ENCODE measurements around the gene PGLYRP1. TPM values are rescaled to one million over a fixed set of nuclear protein-coding genes. Genes with fewer than 3 reads are reported as not detected.

Gene PGLYRP1
- total RNA-seq, 5 donors from 2014 or later (not counting 1 experiment from before 2014, with no cell fraction given) = not detected

DNA sequence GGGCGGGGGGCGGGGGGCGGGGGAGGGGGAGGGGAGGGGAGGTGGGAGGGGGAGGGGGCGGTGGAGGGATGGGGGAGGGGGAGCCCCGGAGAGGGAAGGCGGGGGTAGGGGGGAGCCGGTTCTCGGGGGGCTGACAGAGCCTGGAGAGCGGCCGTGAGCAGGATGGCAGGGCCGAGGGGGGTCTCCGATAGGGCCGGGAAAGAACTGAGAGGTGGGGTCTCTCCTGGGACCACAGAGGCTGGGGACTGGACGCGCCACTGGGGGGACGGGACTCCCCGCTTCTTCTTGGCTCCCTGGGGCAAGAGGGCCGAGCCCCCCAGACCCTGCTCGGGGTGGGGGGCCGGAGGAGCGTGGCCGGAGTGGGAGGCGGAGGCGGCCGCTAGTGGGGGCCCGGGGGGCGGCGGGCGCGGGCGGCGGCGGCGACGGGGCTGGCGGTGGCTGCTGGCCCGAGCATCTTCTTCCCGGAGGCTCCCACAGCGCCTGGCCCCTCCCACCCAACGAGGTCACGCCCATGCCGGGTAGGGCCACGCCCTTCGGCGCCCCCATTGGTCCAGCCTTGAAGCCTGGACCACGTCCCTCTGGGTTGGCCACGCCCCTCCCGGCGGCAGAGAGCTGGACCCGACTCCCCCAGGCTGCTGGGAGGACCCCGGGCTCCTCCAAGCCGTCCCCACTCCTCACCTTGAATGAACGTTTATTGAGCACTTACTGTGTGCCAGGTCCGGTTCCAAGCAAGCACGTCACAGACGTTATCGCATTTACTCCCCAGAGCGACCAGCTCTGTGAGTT lies 49.1 kb downstream of the PGLYRP1 start, which contains the start of gene NOVA2:
Gene NOVA2 (minus strand): TSS at position 313 of the 786 bp plus-strand sequence. CDS start 514 bp downstream, outside the sequence.
- H3K36me3 Mint-ChIP-seq = no peaks in the 10 kb centered on the region
- peaks cover 66 to 79% of the 10 kb centered on the region in 2 donors for H3K27me3 Mint-ChIP-seq
- H3K27ac Mint-ChIP-seq = peak within 1 kb of the TSS in 1 of 2 donors; percentile 36
- ChIA-PET POLR2A (no interaction called here), CTCF (no interaction called here)
- Histone ChIP-seq H3K4me3 (ENCODE audit: control insufficient read depth in 1 of 2, extremely low read depth in 1 of 2, low read length in 1 of 2) (no peak within 1 kb of the TSS), H3K9me3 (no peaks in the 10 kb centered on the region), H3K36me3 (ENCODE audit: control insufficient read depth in 2 of 2, extremely low read depth in 1 of 2, insufficient read depth in 1 of 2, low read length in 1 of 2) (no peaks in the 10 kb centered on the region), H3K27ac (ENCODE audit: low read length) (no peak within 1 kb of the TSS), H3K4me1 (ENCODE audit: control insufficient read depth in 1 of 2, extremely low read depth in 1 of 2, insufficient read depth in 2 of 2, low read length in 2 of 2) (peaks cover 2 to 28% of the 10 kb centered on the region in 2 experiments), H3K27me3 (replicated peaks in 1 of 2; ENCODE audit: control insufficient read depth in 2 of 2, extremely low read depth in 1 of 2, insufficient read depth in 2 of 2, low read length in 1 of 2) (peaks cover 23 to 82% of the 10 kb centered on the region in 2 experiments)
- WGBS (ENCODE audit: insufficient coverage) = 13% methylated on average over 44 of the region's 58 CpGs
- H3K4me3 Mint-ChIP-seq = peak within 1 kb of the TSS; percentile 43 to 63 (median 44)
- no peak for ATAC-seq (replicated peaks in 1 of 4)
- no peaks in the 10 kb centered on the region for H3K9me3 Mint-ChIP-seq
- H3K4me1 Mint-ChIP-seq = peaks cover 20 to 21% (median 21%) of the 10 kb centered on the region in 3 donors
- peak in 2 of 35 experiments; percentile 25 to 30 for DNase-seq

DNA sequence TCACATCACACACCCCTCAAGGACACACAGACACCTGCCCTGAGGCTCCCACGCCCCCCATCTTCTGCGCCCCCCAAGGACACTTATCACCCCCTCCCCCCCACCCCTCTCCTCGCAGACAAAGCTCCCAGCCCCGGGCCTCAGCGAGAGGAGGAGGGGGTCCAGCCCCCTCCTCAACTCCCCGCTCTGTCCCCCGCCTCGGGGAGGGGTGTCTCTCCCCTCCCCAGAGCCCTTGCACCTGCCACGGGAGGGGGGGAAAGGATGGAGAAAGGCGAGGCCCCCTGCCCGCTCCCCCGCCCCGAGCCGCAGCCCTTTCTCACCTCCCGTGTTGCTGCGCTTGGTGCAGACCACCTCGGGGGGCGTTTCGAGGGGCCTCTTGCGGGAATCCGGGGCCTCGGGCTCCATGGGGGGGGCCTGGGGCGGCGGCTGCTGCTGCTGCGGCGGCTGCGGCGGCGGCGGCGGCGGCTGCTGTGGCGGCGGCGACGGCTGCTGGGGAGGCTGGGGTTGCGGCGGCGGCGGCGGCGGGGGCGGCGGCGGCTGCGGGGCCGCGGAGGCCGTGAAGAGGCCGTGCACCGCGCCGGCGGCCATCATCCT lies 49.8 kb downstream of the PGLYRP1 start:
- under 1% methylated on average over 13 of the region's 54 CpGs for WGBS (ENCODE audit: insufficient coverage)
- Histone ChIP-seq H3K9me3 (no peaks in the 10 kb centered on the region), H3K36me3 (ENCODE audit: control insufficient read depth in 2 of 2, extremely low read depth in 1 of 2, insufficient read depth in 1 of 2, low read length in 1 of 2) (no peaks in the 10 kb centered on the region), H3K27me3 (replicated peaks in 1 of 2; ENCODE audit: control insufficient read depth in 2 of 2, extremely low read depth in 1 of 2, insufficient read depth in 2 of 2, low read length in 1 of 2) (peaks cover 23 to 81% of the 10 kb centered on the region in 2 experiments), H3K4me1 (ENCODE audit: control insufficient read depth in 1 of 2, extremely low read depth in 1 of 2, insufficient read depth in 2 of 2, low read length in 2 of 2) (peaks cover 2 to 28% of the 10 kb centered on the region in 2 experiments), H3K27ac (ENCODE audit: low read length) (no peak overlapping the region), H3K4me3 (ENCODE audit: control insufficient read depth in 1 of 2, extremely low read depth in 1 of 2, low read length in 1 of 2) (no peak overlapping the region)
- ChIA-PET CTCF (interaction anchor here in 1 of 2 donors (0.6 kb wide), 1 partner anchor 56 kb away, joined by 3 read pairs; no protein-coding TSS in a partner anchor), POLR2A (no interaction called here)
- Mint-ChIP-seq H3K36me3 (no peaks in the 10 kb centered on the region), H3K27me3 (peaks cover 68 to 84% of the 10 kb centered on the region in 2 donors), H3K9me3 (no peaks in the 10 kb centered on the region), H3K4me3 (peak overlapping the region in 2 of 3 donors; percentile 44 to 63), H3K4me1 (peaks cover 20 to 21% (median 21%) of the 10 kb centered on the region in 3 donors), H3K27ac (no peak overlapping the region)
- DNase-seq = peak in 3 of 35 experiments; percentile 5 to 25 (median 5)
- ATAC-seq (replicated peaks in 1 of 4) = peak in 1 of 4 experiments; percentile 44

DNA sequence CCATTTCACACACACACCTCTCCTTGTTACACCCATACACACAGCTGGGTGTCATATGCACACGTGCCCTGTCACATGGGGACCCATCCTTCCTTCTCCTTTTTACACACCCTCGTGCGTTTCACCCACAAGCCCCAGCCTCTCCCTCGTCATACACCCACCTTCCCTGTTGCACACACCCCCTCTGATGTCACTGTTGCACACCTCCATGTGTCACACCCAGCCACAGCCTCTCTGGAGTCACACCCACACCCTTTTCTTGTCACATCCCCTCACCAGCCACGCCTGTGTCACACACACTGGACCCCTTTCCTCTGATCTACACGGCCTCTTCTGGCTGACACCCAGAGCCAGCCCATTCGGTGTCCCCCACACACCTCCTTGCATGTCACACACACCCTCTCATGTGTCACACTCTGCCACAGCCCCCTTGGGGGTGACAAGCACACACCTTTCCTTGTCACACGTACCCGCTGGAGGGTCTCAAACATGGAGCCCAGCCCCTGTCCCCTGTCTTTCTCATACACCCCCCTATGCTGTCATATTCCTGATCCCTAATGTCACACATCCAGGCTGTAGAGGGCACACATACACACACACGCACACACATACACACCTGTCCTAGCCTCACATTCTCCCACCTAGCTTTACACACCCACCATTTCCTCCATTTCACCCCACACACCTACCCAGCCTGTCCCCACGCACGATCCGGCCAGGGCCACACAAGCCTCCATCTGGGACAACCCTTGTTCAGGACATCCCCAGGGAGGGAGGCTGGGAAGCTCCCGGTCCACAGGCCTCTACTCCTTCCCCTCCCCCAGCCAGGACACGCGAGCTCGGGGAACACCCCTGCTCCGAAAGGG lies 50.5 kb downstream of the PGLYRP1 start:
- Histone ChIP-seq H3K36me3 (ENCODE audit: control insufficient read depth in 2 of 2, extremely low read depth in 1 of 2, insufficient read depth in 1 of 2, low read length in 1 of 2) (no peaks in the 10 kb centered on the region), H3K27me3 (replicated peaks in 1 of 2; ENCODE audit: control insufficient read depth in 2 of 2, extremely low read depth in 1 of 2, insufficient read depth in 2 of 2, low read length in 1 of 2) (peaks cover 18 to 82% of the 10 kb centered on the region in 2 experiments), H3K4me1 (ENCODE audit: control insufficient read depth in 1 of 2, extremely low read depth in 1 of 2, insufficient read depth in 2 of 2, low read length in 2 of 2) (peaks cover 2 to 28% of the 10 kb centered on the region in 2 experiments)

GRCh38 chr19:45971260-45971902 lies 51.5 kb downstream of the PGLYRP1 start:
- H3K4me1 Mint-ChIP-seq = peaks cover 20 to 21% (median 21%) of the 10 kb centered on the region in 3 donors
- Histone ChIP-seq H3K27ac (ENCODE audit: low read length) (no peak overlapping the region), H3K36me3 (ENCODE audit: control insufficient read depth in 2 of 2, extremely low read depth in 1 of 2, insufficient read depth in 1 of 2, low read length in 1 of 2) (no peaks in the 10 kb centered on the region), H3K4me3 (ENCODE audit: control insufficient read depth in 1 of 2, extremely low read depth in 1 of 2, low read length in 1 of 2) (no peak overlapping the region), H3K9me3 (no peaks in the 10 kb centered on the region), H3K4me1 (ENCODE audit: control insufficient read depth in 1 of 2, extremely low read depth in 1 of 2, insufficient read depth in 2 of 2, low read length in 2 of 2) (peaks cover 2 to 28% of the 10 kb centered on the region in 2 experiments), H3K27me3 (replicated peaks in 1 of 2; ENCODE audit: control insufficient read depth in 2 of 2, extremely low read depth in 1 of 2, insufficient read depth in 2 of 2, low read length in 1 of 2) (peaks cover 18 to 84% of the 10 kb centered on the region in 2 experiments)
- peak overlapping the region in 1 of 3 donors; percentile 63 for H3K4me3 Mint-ChIP-seq
- no peak overlapping the region for H3K27ac Mint-ChIP-seq
- ATAC-seq (replicated peaks in 1 of 4) (no peak), DNase-seq (no peak)
- no peaks in the 10 kb centered on the region for H3K9me3 Mint-ChIP-seq
- H3K27me3 Mint-ChIP-seq = peaks cover 65 to 79% of the 10 kb centered on the region in 2 donors
- WGBS (ENCODE audit: insufficient coverage) = 7% methylated on average over 7 of the region's 11 CpGs
- ChIA-PET POLR2A (interaction anchor here in 1 of 2 donors (0.5 kb wide), 1 partner anchor 1086 kb away, joined by 3 read pairs; no protein-coding TSS in a partner anchor), CTCF (no interaction called here)
- no peaks in the 10 kb centered on the region for H3K36me3 Mint-ChIP-seq

More for the DNA sequence above, 50.5 kb downstream of the PGLYRP1 start:
- Mint-ChIP-seq H3K27ac (peak overlapping the region in 1 of 2 donors; percentile 36), H3K4me3 (peak overlapping the region; percentile 7 to 63 (median 44)), H3K27me3 (peaks cover 68 to 84% of the 10 kb centered on the region in 2 donors), H3K9me3 (no peaks in the 10 kb centered on the region), H3K36me3 (no peaks in the 10 kb centered on the region), H3K4me1 (peaks cover 20 to 21% (median 21%) of the 10 kb centered on the region in 3 donors)
- no peak overlapping the region for H3K27ac ChIP-seq (ENCODE audit: low read length)
- WGBS (ENCODE audit: insufficient coverage) = 23% methylated on average over 18 of the region's 18 CpGs
- ChIA-PET CTCF (interaction anchor here in 1 of 2 donors (0.6 kb wide), 1 partner anchor 57 kb away, joined by 3 read pairs; no protein-coding TSS in a partner anchor), POLR2A (no interaction called here)
- DNase-seq (peak in 27 of 35 experiments; percentile 4 to 56 (median 31)), ATAC-seq (replicated peaks in 1 of 4) (peak in 3 of 4 experiments; percentile 39 to 82 (median 50))
- peak overlapping the region in 1 of 2 donors; percentile 3 for H3K4me3 ChIP-seq (ENCODE audit: control insufficient read depth in 1 of 2, extremely low read depth in 1 of 2, low read length in 1 of 2)
- H3K9me3 ChIP-seq = no peaks in the 10 kb centered on the region

GRCh38 chr19:45969676-45970075 lies 53.2 kb downstream of the PGLYRP1 start:
- ChIA-PET POLR2A (interaction anchor here in 1 of 2 donors (0.6 kb wide), 1 partner anchor 69 kb away, joined by 16 read pairs; no protein-coding TSS in a partner anchor), CTCF (interaction anchor here in 1 of 2 donors (0.6 kb wide), 1 partner anchor 68 kb away, joined by 3 read pairs; no protein-coding TSS in a partner anchor)
- Mint-ChIP-seq H3K27me3 (peaks cover 64 to 74% of the 10 kb centered on the region in 2 donors), H3K9me3 (no peaks in the 10 kb centered on the region), H3K4me3 (no peak overlapping the region), H3K4me1 (peaks cover 20 to 21% (median 20%) of the 10 kb centered on the region in 3 donors), H3K36me3 (no peaks in the 10 kb centered on the region), H3K27ac (no peak overlapping the region)
- Histone ChIP-seq H3K27ac (ENCODE audit: low read length) (no peak overlapping the region), H3K4me1 (ENCODE audit: control insufficient read depth in 1 of 2, extremely low read depth in 1 of 2, insufficient read depth in 2 of 2, low read length in 2 of 2) (peaks cover 2 to 28% of the 10 kb centered on the region in 2 experiments), H3K4me3 (ENCODE audit: control insufficient read depth in 1 of 2, extremely low read depth in 1 of 2, low read length in 1 of 2) (no peak overlapping the region), H3K36me3 (ENCODE audit: control insufficient read depth in 2 of 2, extremely low read depth in 1 of 2, insufficient read depth in 1 of 2, low read length in 1 of 2) (no peaks in the 10 kb centered on the region), H3K27me3 (replicated peaks in 1 of 2; ENCODE audit: control insufficient read depth in 2 of 2, extremely low read depth in 1 of 2, insufficient read depth in 2 of 2, low read length in 1 of 2) (peaks cover 14 to 74% of the 10 kb centered on the region in 2 experiments), H3K9me3 (no peaks in the 10 kb centered on the region)
- DNase-seq = no peak
- WGBS (ENCODE audit: insufficient coverage) = 52% methylated on average over 4 of the region's 5 CpGs
- ATAC-seq (replicated peaks in 1 of 4) = no peak

All from T-cell (primary cell).